ENCODE results near the gene SAMD15. TPM values are rescaled to one million over a fixed set of nuclear protein-coding genes. Genes with fewer than 3 reads are reported as not detected.

SAMD15 gene
- total RNA-seq, 2 experiments from 2014 or later = 0.34 TPM; not detected in 1

DNA sequence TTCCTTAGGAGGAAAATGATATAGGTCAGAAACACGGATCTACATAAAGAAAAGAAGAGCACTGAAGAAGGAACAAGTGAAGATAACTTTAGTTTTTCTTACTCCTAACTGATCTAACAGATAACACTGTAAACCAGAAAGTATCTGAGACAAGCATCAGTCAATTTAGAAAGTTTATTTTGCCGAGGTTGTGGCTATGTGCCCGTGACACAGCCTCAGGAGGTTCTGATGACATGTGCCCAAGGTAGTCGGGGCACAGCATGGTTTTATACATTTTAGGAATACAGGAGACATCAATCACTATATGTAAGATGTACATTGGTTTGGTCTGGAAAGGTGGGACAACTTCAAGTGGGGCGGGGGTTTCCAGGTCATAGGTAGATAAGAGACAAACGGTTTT is 23.0 kb downstream of the SAMD15 start:
- intact Hi-C loops (cut with DNase I, micrococcal nuclease) = no loop called here
- Mint-ChIP-seq H3K4me1 (ENCODE audit: low read depth) (no peaks in the 10 kb centered on the region), H3K9me3 (no peaks in the 10 kb centered on the region)

DNA sequence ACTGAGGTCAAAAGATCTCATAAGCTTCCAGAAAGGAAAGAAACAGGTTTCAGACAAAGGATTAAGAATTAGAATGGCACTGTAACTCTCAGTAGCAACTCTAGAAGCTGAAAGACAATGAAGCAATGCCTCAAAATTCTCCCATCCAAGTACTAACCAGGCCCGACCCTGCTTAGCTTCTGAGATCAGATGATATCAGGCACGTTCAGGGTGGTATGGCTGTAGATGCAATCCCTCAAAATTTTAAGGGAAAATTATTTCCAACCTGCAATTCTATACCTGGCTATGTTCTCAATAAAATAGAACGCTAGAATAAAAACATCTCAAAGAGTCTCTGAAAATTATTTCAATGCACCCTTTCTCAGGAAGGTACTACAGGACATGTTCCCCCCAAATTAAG is 26.6 kb downstream of the SAMD15 start:
- ATAC-seq (ENCODE audit: poor library complexity) = no peak
- Mint-ChIP-seq H3K27me3 (no peaks in the 10 kb centered on the region), H3K27ac (no peak overlapping the region), H3K4me1 (ENCODE audit: low read depth) (peaks cover 17% of the 10 kb centered on the region), H3K4me3 (no peak overlapping the region), H3K9me3 (no peaks in the 10 kb centered on the region), H3K36me3 (ENCODE audit: low read depth) (no peaks in the 10 kb centered on the region)
- Histone ChIP-seq H3K4me1 (ENCODE audit: insufficient read depth, low read length) (peaks cover 4% of the 10 kb centered on the region), H3K4me3 (ENCODE audit: low read length) (no peak overlapping the region), H3K27me3 (ENCODE audit: control insufficient read depth in 1 of 2, insufficient read depth in 2 of 2, low read length in 2 of 2) (no peaks in the 10 kb centered on the region), H3K9me3 (ENCODE audit: control insufficient read depth in 1 of 2, insufficient read depth in 1 of 2, low read length in 2 of 2) (no peaks in the 10 kb centered on the region), H3K36me3 (ENCODE audit: insufficient read depth, low read length) (no peaks in the 10 kb centered on the region), H3K27ac (ENCODE audit: low read depth in 1 of 2, low read length in 2 of 2) (no peak overlapping the region)
- ChIA-PET POLR2A (no interaction called here), CTCF (no interaction called here)
- TF ChIP-seq, protein P1, sequence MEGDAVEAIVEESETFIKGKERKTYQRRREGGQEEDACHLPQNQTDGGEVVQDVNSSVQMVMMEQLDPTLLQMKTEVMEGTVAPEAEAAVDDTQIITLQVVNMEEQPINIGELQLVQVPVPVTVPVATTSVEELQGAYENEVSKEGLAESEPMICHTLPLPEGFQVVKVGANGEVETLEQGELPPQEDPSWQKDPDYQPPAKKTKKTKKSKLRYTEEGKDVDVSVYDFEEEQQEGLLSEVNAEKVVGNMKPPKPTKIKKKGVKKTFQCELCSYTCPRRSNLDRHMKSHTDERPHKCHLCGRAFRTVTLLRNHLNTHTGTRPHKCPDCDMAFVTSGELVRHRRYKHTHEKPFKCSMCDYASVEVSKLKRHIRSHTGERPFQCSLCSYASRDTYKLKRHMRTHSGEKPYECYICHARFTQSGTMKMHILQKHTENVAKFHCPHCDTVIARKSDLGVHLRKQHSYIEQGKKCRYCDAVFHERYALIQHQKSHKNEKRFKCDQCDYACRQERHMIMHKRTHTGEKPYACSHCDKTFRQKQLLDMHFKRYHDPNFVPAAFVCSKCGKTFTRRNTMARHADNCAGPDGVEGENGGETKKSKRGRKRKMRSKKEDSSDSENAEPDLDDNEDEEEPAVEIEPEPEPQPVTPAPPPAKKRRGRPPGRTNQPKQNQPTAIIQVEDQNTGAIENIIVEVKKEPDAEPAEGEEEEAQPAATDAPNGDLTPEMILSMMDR (IDR thresholded peaks at IDR 0.05) = no peak
- DNase-seq = no peak
- intact Hi-C loops (cut with DNase I, micrococcal nuclease) = no loop called here

More for the DNA sequence above, 23.0 kb downstream of the SAMD15 start:
- ATAC-seq (ENCODE audit: poor library complexity) (no peak), DNase-seq (no peak)
- H3K27ac ChIP-seq (ENCODE audit: low read depth in 1 of 2, low read length in 2 of 2) = no peak overlapping the region
- no peaks in the 10 kb centered on the region for H3K4me1 ChIP-seq (ENCODE audit: insufficient read depth, low read length)
- H3K27ac Mint-ChIP-seq = no peak overlapping the region
- H3K27me3 ChIP-seq (ENCODE audit: control insufficient read depth in 1 of 2, insufficient read depth in 2 of 2, low read length in 2 of 2) = no peaks in the 10 kb centered on the region
- TF ChIP-seq, protein P1 (IDR thresholded peaks at IDR 0.05) = no peak
- no peak overlapping the region for H3K4me3 Mint-ChIP-seq
- no peaks in the 10 kb centered on the region for H3K27me3 Mint-ChIP-seq
- ChIA-PET CTCF (no interaction called here), POLR2A (no interaction called here)
- H3K4me3 ChIP-seq (ENCODE audit: low read length) = no peak overlapping the region
- no peaks in the 10 kb centered on the region for H3K9me3 ChIP-seq (ENCODE audit: control insufficient read depth in 1 of 2, insufficient read depth in 1 of 2, low read length in 2 of 2)
- H3K36me3 Mint-ChIP-seq (ENCODE audit: low read depth) = no peaks in the 10 kb centered on the region
- no peaks in the 10 kb centered on the region for H3K36me3 ChIP-seq (ENCODE audit: insufficient read depth, low read length)

DNA sequence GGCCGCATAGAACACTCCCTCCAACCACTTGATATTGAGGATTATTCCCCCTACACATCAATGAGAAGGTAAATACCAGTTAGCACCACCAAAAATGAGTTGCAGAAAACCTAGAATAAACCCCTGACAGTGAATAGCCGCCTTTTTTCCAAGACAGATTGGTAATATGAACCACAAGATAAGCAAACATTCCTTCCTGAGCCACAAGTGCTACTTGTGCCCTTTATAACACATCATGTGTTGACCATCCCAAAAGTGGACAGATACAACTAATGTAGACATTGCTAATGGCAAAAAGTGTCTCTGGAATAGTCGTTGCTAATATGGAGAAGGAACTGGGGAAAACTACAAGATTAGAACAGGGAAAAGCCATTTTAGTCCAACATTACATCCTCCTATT is 28.9 kb downstream of the SAMD15 start:
- Histone ChIP-seq H3K9me3 (ENCODE audit: control insufficient read depth in 1 of 2, insufficient read depth in 1 of 2, low read length in 2 of 2) (no peaks in the 10 kb centered on the region), H3K36me3 (ENCODE audit: insufficient read depth, low read length) (no peaks in the 10 kb centered on the region), H3K27me3 (ENCODE audit: control insufficient read depth in 1 of 2, insufficient read depth in 2 of 2, low read length in 2 of 2) (no peaks in the 10 kb centered on the region), H3K4me3 (ENCODE audit: low read length) (no peak overlapping the region), H3K4me1 (ENCODE audit: insufficient read depth, low read length) (peaks cover 4% of the 10 kb centered on the region), H3K27ac (ENCODE audit: low read depth in 1 of 2, low read length in 2 of 2) (no peak overlapping the region)
- ChIA-PET POLR2A (no interaction called here), CTCF (no interaction called here)
- DNase-seq (no peak), ATAC-seq (ENCODE audit: poor library complexity) (no peak)
- TF ChIP-seq, protein P1 (IDR thresholded peaks at IDR 0.05) = no peak
- intact Hi-C loops (cut with DNase I, micrococcal nuclease) = no loop called here
- no peaks in the 10 kb centered on the region for H3K27me3 Mint-ChIP-seq
- peaks cover 17% of the 10 kb centered on the region for H3K4me1 Mint-ChIP-seq (ENCODE audit: low read depth)
- H3K9me3 Mint-ChIP-seq = no peaks in the 10 kb centered on the region
- H3K36me3 Mint-ChIP-seq (ENCODE audit: low read depth) = no peaks in the 10 kb centered on the region
- H3K27ac Mint-ChIP-seq = no peak overlapping the region
- H3K4me3 Mint-ChIP-seq = no peak overlapping the region
